GM19240 (cell line): ENCODE measurements around the gene PRR27.

Experiments
- DNase-seq: peaks from one replicate; pipeline ENCODE4 v3.0.0; 2011; ENCODE audit warnings: low spot score; ENCODE audit not compliant: insufficient read length

The PRR27 gene

DNA sequence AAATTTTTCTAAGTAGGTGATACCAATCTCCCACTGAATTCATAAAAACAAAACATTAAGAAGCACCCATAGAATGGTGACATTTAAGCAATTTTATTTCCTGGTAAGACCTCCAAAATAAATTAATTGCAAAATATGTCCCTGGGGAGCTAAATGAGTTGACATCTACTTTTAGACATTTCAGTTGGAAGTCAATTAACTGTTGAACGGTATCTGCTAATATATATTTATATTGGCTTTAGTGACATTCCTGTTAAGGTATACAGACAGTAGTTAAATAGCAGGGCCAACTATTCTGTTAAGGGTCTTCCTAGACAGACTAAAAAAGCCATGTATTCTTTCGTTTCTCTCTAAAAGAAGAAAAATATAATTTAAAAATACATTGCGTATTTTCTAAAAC is at the start of gene PRR27:
PRR27 (plus strand) TSS at position 301 of the 400 bp plus-strand sequence. CDS start 139 bp downstream, outside the sequence.
- no peak for DNase-seq

DNA sequence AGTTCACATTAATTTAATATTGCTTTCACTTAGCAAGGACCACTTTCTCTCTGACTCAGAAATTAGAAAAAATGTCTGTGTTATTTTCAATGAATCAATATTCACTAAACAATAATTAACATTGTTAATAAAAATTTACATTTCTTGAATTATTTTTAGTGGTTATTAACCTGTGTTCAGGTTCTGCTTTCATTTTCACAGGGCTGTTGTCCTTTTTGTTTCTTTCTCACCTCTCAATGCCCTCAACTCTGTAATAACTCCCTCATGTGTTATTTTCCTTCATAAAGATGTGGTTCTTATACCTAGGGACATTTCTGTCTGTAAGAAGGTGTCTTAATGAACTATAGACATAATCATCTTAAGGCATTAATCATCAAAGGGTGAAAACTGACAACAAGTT is 43.1 kb upstream of the PRR27 start:
- DNase-seq = no peak

DNA sequence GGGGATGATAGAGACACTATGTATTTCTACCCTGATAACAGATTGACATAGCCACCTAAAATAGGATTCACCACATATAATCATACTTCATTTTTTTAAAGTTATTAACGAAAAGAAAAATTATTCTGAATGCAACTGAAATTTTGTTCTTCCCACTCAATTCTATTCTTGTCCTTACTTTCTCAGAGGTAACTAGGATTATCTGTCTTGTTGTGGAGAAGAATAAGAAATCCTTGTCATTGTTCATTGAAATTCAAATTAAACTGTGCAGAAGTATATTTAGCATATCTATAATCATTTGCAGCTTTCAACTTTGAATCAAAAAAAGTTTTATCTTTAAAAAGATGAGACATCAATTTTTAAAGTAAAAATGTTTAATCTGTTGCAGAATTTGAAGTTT is 40.4 kb upstream of the PRR27 start:
- no peak for DNase-seq

DNA sequence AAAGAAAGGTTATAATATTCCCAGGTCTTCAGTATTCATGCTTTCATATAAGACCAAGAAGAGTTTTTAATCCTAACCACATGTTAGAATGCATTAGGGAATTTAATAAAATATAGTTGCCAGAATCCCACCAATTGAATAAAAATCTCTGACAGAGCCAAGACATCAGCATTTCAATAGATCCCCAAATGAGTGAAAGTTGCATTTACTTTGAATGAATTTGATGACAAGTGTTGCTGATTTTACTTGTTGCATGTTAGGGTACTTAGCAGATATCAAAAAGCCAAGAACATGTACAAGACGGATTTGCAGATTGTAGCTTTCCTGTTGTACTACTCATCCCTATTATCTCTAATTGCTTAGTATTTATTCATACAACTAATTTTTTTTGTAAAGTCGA is 39.9 kb upstream of the PRR27 start:
- no peak for DNase-seq

DNA sequence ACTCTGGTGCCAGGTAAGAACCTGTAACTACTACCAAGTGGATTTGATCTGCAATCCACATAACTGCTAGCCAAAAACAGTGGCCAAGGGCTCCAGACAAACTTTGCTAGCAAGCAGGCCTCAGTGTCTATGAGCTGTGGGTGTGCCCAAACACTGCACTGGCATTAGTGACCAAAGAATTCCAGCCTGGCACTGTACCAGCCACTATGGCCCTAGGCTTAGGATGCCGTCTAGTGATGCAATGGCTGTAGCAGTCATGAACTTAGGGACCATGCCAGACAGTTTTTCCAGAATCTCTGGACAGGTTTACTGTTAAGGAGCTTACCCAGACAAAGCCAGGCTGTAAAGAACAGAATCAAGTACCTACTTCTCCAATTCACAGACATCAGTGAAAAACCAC is 33.7 kb upstream of the PRR27 start:
- no peak for DNase-seq

DNA sequence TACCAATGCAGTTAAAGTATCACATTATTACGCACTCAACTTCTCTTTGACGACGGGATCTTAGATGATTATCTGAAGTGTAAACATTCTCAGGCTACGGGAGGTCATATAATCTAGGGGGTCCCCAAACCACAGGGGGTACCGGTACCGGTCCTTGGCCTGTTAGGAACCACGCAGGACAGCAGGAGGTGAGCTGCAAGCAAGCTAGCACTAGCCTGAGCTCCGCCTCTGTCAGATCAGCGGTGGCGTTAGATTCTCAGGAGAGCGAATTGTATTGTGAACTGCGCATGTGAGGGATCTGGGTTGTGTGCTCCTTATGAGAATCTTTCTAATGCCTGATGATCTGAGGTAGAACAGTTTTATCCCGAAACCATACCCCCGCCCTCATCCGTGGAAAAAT is 20.6 kb upstream of the PRR27 start:
- DNase-seq = no peak

DNA sequence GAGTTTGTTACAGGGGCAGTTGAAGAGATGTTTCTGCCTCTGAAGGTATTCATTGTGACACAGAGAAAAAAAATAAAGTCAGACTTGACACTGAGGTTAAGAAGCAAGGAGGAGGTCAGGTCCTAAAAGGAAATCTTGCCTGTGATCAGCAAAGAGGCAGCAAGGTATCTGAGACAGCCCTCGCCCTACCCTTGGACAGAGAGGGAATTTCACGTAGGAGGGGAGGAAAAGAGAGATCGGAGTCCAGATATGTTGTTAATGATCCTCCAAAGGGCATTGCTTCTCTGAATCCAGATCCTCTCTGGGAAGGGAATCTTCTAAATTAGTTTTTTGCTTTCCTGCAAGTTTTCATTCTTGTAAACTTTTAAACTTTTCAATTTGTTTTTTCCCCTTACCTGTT is 15.3 kb upstream of the PRR27 start:
- no peak for DNase-seq

DNA sequence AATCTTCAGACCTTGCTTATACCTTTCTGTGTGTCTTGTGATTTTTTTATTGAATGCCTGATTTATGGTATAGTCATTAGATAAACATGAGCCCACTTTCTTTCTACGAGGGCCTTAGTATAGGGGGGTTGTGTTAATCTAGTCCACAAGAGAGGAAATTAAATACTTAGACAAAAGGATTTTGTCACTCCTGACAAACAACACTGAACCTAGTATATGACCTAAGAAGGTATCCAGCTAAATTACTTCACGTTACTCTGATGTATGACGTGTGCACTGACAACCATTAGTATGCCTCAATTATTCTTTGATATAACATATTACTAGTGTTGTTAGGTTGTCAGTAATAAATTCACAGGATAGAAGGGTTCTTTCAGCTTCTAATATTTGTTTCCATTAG is 2.8 kb upstream of the PRR27 start:
- DNase-seq = no peak

DNA sequence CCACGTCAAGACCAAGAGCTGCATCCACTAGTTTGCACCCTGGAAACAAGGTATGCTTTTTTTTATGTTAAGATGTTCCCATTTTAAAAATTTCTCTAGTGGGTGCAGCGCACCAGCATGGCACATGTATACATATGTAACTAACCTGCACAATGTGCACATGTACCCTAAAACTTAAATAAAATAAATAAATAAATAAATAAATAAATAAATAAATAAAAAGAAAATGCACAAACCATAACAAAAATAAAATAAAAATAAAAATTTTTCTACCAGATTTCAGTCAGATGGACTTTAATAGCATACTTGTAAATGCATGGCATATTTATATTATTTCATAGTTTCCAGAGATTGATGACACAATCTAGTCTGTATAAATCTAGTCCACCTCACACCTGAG is 1.9 kb upstream of the PRR27 start:
- no peak for DNase-seq

DNA sequence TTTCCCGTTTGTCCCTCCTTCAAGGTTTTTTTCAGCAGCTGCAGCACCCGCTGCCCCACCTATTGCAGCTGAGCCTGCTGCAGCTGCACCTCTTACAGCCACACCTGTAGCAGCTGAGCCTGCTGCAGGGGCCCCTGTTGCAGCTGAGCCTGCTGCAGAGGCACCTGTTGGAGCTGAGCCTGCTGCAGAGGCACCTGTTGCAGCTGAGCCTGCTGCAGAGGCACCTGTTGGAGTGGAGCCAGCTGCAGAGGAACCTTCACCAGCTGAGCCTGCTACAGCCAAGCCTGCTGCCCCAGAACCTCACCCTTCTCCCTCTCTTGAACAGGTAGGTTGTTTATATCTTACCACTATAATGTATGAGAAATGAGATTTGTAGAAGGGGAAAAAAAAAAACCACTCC is 4.5 kb downstream of the PRR27 start:
- DNase-seq = no peak

DNA sequence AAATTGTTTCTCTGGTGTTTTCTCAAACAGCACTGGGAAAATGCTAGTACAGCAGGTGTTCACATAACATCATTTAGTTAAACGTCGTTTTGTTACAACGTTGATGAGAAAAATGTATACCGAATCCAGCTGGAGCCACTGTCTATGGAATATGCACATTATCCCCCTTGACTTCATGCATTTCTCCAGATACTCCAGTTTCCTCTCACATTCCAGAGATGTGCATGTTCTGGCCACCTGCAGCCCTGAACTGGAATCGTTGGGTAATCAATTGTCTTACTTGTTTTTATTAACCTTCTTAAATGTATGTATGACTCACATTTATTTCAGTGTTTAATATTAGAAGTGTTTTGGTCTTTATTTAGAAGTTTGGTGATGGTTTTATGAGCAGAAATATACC is 23.1 kb downstream of the PRR27 start:
- no peak for DNase-seq

DNA sequence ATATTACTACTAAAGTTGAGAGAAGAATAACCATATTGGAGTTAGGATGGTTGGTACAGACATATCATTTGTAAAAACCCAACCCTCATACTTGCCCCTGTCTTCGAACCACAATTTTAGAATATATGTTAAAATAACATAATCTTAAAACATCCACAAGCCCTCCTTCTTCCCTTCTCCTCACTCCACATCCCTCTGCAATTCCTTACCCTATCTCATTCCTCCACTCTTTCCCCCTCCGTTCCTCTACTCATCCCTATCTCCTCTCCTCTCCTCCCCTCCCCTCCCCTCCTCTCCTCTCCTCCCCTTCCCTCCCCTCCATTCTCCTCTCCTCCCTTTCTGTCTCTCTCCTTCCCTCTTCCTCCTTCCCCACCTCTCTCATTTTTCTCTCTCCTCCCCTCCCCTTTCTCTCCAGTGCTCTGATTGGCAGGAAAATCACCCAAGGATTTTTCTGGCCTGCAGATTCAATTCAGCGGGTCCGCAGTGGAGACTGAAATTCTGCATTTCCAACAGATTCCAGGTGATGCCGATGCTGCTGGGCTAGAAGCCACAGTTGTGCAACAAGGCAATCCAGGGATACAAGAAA is 24.1 kb downstream of the PRR27 start:
- DNase-seq = no peak

DNA sequence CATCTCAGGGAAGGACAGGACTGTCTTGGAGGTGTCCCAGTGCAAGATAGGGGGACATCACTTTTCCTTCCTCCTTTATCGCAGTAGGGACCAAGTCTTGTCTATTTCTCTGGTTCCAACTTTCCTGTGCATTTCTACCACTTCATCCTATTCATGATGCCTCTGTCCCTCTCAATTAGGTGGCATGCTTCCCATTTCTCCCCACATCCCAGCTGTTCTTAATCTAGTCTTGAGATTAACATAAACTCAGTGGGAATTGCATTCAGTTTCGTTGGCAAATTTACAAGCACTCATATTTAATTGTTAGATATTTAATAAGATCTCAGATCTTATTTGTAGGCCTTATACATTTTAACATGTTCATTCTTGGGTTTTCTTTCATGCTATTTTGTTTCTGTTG is 25.8 kb downstream of the PRR27 start:
- no peak for DNase-seq

DNA sequence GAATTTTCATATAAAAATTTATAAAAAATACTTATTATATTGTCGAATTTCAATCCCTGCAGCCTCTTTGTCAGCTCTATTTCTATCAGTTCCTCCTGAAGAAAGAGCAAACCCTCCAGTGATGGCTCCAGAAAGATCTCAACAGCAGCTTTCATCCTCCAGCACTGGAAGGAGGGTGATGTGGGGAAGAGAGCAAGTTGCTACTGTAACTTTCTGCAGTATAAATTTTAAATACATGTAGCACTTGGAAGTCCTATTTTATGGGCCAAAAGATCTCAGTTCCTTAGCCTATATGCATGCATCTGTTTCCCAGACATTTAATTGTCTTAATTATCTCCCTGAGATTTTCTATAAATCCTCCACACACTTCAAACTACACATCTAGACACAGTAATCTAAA is 27.8 kb downstream of the PRR27 start:
- DNase-seq = no peak

DNA sequence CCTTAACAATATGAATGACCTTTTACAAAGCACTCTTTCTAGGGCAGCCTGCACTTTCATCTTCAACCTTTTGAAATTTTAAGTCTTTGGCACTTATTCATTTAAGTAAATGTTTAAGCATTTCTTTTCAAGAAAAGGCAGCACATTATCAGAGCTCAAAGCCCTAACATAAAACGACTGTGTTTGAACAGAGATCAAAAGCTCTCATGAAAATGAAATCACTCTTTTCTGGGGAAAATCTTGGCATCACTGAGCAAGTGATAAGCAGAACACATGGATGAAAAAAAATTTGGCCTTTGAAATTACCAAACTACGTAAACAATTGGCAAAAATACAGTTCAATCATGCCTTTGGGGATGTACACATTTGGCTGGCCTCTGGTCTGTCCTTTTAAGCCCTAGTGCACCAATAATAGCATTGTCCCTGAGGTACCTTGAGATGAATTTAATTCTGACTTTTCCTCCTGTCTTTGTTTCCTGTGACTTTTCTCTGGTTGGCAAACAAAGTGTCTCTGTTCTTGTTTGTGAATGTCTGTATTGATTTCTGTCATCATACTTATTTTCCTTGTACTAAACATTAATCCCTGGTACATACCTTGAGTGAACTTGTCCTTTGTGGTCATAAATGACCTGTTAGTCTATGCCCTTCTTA is 28.6 kb downstream of the PRR27 start:
- no peak for DNase-seq

DNA sequence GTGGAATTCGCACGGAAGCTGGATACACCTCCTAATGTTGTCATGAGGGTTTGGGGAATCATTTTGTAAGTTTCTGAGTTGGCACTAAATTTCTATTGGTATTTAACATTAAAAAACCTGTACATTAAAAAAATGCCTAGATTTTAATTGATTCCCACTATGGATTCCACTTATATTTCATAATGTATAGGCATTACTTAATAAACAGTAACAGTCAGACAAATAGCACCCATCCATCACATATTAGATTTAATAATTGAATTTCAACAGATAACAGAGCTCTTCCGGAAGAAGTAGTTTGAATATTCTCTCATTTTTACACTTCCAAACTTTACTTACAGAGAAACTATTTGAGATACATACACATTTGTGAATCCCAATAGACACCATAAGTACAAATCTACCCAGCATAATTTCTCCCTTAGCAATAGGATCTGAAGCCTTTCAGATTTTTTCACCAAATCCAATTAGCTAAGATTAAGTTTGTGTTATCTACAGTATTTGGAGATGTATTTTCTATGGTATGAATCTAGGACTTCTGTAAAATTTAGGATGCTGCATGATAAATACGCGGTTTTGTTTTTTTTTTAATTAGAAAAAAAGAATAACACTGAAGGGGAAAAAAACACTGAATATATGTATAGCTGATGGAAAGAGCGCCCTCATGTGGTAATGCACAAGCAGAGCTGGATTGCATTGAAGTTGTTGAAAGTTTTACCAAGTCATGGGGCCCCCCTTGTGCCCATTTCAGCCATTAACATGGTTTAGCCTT is 29.3 kb downstream of the PRR27 start:
- DNase-seq = no peak

DNA sequence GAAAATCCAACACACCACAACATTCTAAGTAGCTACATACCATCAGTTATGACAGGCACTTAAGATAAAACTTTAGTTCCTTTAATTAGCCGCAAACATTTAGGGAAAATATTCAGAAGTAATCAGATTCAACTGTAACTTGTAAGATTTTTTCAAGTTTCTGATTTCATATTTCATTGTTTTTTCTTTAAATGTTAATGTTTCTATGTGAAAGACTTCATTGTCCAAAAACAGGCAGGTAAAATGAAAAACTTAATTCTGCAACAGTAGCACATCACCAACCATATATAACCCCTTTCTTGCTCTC is 29.9 kb downstream of the PRR27 start:
- no peak for DNase-seq

DNA sequence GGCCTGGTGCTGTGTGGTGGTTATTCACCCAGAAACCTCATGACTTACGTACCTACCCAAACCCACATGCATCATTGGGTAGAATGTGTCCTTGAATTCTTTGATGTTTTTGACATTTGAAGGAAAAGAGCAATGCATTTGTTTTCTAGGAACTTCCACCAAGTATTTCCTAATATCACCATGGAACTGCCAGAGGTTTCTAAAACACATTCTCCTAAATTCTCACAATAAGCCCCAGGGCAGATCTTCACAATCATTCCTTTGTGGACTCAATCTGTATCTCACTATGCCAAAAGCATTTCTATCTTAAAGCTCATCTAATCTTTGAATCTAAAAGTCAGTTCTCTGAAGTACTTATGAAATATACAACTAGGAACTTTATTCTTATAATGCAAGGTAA is 33.2 kb downstream of the PRR27 start:
- no peak for DNase-seq

DNA sequence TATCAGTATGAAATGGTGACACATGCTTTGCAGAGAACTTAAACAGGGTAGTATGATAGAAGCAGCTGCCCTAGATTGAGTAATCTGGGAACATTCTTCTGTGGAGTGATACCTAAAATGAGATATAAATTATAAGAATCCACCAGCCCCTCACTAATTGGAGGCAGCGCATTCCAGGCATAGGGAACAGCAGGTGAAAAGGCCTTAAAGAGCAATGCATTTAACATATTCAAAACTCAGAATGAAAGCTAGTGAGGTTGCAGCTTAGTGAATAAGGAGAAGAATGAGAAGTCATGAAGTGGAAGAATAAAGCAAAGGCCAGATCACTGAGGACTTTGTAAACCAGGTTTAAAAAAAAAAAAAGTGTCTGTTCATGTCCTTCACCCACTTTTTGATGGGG is 36.5 kb downstream of the PRR27 start:
- no peak for DNase-seq

DNA sequence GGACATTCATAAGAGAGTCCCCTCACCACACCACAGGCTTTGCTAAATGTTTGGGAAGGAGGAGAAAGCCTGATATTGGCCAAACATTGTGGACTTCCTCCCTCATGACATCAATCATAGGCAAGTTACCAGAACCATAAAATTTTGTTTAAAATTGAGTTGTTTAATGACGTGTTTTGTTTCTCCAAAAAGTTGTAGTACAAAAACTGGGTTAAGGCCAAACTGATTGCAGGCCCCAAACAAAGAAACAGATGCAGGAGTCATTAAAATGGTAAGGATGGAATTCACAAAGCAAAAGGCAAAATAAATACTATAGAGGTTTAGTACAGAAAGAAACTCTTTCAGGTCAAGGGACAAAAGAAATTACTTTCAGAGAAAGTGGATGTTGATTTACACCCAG is 37.6 kb downstream of the PRR27 start:
- DNase-seq = no peak

DNA sequence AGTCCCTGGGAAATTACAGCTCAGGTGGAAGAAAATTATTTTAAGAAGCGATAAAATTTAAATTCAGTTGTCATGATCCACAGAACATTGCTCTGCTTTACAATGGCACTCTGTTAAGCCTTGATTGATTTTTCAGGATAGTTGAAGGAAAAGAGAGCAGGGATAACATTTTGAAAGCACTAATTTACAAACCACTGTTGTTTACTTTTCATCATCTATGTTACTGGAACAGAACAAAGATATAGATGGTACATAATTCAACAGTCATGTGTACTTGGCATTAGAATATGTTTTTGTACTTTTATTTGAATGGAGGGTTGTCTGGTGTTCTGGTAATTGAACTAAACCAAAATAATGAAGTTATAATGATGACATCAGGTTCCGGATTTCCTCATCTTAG is 38.9 kb downstream of the PRR27 start:
- no peak for DNase-seq

DNA sequence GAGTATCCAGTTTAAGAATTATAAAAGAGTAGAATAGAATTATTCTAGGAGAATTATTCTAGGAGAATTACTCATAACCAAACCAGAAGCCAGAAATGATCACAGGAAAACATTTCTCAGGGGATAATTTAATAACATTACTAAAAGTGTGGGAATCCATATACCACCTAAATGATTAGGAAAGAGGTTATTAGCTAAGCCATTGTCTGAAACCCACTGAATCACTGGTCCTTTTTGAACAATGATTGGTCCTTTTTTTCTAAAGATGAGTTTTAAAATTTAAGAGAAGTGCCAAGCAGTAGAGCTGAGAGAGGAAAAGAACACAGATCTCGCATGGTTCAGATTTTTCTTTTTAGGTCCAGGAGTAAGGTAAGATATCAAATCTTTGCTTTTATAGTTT is 41.4 kb downstream of the PRR27 start, which contains the start of gene ODAM:
ODAM (plus strand) TSS at position 301 of the 400 bp plus-strand sequence. CDS start 819 bp downstream, outside the sequence.
- no peak for DNase-seq

DNA sequence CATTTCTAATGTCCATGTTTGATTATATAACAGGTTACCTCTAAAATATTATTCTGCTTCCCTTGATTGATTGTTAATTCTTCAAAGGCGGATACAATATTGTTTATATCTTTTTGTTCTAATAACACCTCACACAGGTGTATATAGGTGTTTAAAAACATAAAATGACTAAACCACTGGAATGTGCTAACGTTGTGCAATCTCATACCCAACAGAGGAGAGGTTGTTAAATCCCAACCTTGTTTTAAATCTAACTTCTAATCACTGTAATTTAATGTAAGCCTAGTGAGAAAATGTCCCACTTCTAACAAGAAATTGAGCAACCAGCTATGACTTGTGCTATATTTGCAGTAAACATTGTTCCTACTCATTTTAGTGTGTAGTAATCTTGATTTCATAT is 42.8 kb downstream of the PRR27 start:
- DNase-seq = no peak
